NCI-H82 treated with DMSO at 0.1 percent for 48 hours (cell line): ENCODE data around the gene UBXN1.
"Not testable (repeated sequence)": the region's sequence is repeated elsewhere in the genome, so short reads cannot be mapped to it uniquely, and the experiment has no call there.

Experiments used
- DNase-seq: peaks from one replicate; lab custom pipeline; 2025; ENCODE audit not compliant: unreplicated experiment; lab: John Stamatoyannopoulos, UW

UBXN1 gene

DNA sequence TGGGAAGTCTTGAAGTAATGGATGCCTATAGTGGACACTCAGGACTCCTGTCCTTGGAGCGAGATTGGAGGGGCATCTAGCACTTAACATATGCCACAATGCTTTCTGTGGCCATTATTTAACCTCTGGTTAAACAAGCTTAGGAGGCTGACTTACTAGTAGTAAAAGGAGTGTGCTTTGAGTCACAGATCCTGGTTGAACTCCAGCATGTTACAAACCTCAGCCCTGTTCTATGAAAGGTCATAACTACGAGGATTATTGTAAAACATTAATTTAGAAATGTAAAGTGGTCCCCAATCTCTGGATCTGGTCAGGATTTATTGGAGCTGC lies 5.7 kb downstream of the UBXN1 start:
- DNase-seq = no peak

DNA sequence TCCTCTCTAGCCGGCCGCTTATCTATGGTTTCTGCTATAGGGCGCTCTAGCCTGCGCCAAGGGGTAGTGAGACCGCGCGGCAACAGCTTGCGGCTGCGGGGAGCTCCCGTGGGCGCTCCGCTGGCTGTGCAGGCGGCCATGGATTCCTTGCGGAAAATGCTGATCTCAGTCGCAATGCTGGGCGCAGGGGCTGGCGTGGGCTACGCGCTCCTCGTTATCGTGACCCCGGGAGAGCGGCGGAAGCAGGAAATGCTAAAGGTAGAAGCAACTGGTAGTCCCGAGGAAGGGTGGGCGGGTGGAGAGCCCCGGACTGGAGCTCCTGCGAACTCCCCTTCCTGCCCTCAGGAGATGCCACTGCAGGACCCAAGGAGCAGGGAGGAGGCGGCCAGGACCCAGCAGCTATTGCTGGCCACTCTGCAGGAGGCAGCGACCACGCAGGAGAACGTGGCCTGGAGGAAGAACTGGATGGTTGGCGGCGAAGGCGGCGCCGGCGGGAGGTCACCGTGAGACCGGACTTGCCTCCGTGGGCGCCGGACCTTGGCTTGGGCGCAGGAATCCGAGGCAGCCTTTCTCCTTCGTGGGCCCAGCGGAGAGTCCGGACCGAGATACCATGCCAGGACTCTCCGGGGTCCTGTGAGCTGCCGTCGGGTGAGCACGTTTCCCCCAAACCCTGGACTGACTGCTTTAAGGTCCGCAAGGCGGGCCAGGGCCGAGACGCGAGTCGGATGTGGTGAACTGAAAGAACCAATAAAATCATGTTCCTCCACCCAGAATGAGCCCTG lies 7.1 kb downstream of the UBXN1 start, which contains the start of the genes LBHD1 and UQCC3:
Gene LBHD1, minus strand, starts transcription at position 660 of the 782 bp plus-strand sequence. CDS start 2,236 bp downstream, outside the sequence.
Gene UQCC3, plus strand, starts transcription at position 66 of the 782 bp plus-strand sequence. Its CDS starts 73 bp downstream, at position 139.
- DNase-seq = peak; percentile 76

DNA sequence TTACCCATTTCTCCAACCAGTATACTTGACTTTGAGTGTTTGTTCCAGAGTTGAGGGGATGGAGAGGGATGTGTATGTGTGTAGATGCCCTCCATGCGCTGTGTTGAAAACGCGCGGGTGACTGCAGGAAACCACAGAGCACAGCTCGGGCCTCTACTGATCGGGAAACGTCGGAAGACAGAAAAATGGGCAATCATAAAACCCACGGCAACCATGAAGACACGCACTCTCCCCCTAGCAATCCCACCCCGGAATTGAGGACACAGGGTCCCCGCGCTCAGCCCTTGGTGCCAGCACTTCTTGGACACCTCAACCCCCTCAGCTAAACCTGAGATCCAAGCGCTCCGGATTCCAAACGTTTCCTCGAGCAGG lies 7.7 kb downstream of the UBXN1 start:
- no peak for DNase-seq

DNA sequence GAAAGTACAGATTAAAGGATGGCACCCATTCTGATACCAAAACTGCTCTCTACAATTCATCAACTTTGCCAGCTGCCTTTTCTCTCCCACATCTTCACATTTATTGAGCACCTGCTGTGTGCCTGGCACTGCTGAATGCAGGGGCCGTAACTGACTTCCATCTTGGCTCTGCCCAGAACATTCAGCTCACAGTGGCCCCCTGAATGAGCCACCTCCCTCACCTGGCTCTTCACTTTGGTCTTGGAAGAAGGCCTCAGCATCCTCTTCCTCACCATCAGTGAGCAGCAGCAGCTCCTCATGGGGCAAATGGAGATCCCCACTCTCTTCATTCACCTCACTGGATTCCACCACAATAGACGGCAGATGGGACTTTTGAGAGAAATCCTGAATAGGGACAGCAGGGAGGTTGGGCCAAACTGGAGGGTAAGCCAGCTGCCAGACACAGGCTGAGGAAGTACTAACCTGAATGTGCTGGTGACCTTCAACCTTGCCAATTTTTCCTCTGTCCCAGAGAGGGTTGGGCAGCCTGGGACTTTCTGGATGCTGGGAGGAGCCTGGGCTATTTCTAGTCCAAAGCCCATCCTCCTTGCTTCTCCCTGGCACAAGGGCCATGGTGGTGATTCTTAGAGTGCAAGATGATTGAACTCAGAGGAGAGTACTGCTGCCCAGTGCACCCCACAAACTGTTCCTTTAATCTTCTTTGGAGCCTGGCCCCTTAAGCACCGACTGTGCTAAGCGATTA lies 9.3 kb downstream of the UBXN1 start:
- DNase-seq = peak; percentile 62

DNA sequence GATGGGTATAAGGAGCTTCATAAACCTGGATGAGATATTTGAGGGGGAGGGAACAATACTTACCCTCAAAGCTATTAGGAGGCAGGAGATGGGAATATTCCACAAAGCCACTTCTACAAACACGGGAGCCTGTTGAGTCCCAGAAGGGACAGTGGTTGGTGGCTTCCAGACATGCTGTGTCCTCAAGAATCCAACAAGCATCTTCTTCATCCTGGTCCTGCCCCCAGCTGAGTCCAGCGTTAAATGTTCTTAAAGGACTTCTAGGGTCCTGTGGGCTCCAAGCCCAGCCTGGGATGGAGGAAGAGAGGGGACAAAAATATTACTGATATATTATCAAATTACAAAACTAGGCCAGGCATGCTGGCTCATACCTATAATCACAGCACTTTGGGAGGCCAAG lies 11.4 kb downstream of the UBXN1 start:
- DNase-seq = no peak

DNA sequence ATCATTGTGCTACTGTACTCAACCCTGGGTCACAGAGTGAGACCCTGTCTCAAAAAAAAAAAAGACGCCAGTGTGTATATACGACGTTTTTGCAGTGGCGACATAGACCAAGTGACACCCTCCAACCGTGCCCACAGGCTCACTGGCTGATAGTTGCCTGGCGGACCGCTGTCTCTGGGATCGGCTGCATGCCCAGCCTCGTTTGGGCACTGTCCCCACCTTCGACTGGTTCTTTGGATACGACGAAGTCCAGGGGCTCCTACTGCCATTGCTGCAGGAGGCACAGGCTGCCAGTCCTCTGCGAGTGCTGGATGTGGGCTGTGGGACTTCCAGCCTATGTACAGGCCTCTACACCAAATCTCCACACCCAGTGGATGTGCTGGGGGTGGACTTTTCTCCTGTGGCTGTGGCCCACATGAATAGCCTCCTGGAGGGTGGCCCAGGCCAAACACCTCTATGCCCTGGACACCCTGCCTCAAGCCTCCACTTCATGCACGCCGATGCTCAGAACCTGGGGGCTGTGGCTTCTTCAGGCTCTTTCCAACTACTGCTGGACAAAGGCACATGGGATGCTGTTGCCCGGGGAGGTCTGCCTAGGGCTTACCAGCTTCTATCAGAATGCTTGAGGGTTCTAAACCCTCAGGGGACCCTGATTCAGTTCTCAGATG lies 12.5 kb downstream of the UBXN1 start:
- no peak for DNase-seq

DNA sequence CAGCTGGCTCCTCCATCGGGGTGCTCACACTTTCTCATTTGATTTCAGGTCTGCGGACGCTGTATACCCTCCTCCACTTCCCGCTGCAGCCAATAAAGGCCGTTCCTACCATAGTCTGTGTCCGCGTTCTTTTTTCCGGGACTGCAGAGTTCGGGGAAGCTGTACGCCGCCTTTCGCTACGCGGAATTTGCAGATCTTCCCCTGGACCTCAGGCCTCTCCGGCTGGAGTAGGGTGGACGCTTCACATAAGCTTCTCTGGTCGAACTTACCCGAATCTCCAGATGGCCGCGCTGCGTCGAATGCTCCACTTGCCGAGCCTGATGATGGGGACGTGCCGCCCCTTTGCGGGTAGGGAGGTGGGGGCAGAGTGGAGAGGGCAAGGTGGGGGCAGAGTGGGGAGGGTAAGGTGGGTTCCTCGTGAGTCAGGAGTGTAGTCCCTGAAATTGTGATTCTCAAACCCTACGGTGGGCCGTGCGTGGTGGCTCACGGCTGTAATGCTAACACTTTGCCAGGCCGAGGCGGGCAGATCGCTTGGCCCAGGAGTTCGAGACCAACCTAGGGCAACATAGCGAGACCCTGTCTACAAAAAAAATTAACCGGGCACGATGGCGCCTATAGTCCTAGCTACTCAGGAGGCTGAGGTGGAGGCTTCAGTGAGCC lies 13.1 kb downstream of the UBXN1 start:
- DNase-seq = no peak

DNA sequence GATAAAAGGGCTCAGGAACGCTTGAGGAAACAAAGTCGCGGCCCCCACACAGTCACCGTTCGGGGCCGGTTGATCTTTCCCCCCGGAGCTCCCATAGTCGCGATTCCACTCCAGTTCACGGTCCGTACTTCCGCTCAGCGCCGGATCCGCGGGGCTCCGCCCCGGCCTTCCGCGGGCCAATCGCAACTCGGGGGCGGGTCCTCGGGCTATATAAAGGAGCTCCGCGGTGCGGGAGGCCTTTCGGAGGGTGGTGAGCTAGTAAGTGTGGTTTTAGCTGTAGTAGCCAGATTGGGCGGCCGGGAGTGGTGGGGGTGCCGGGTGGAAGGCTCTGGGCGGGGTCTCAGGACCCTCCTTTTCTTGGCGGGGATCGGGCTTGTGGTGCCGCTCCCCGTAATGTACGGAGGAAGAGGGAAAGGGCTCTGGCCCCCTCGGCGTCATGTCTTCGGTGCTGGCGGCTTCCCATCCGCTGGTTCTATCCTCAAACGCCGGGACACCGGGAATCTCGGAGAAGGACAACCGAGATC lies 13.7 kb downstream of the UBXN1 start, which contains the start of the genes C11orf98 and CSKMT:
Gene C11orf98, minus strand, starts transcription at position 136 of the 524 bp plus-strand sequence. Its CDS starts 41 bp downstream, at position 95.
Gene CSKMT, plus strand, starts transcription at position 238 of the 524 bp plus-strand sequence. CDS start 568 bp downstream, outside the sequence.
- DNase-seq = peak; percentile 82

DNA sequence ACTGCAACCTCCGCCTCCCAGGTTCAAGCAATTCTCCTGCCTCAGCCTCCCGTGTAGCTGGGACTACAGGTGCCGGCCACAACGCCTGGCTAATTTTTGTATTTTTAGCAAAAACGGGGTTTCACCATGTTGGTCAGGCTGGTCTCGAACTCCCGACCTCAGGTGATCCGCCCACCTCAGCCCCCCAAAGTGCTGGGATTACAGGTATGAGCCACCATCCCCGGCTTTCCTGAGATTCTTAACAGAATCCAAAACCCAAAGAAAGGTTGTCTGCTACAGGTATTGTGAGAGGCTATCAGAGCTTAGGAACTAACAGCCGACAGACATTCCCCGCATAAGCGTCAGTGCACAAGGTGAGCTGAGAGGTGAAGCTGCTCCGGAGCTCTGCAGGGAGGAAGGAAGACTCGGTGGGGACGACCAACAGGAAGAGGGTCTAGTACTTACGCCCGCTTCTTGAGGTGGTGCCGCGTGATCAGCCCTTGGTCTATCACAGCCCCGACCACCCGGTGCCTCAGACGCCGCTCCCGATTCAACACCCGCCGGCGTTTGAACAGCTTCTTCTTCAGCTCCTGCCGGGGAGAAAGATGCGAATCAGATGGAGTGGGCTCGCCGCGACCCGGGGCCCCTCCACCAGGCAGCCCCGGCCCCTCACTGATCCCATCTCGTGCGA lies 14.3 kb downstream of the UBXN1 start:
- DNase-seq = peak; percentile 32

DNA sequence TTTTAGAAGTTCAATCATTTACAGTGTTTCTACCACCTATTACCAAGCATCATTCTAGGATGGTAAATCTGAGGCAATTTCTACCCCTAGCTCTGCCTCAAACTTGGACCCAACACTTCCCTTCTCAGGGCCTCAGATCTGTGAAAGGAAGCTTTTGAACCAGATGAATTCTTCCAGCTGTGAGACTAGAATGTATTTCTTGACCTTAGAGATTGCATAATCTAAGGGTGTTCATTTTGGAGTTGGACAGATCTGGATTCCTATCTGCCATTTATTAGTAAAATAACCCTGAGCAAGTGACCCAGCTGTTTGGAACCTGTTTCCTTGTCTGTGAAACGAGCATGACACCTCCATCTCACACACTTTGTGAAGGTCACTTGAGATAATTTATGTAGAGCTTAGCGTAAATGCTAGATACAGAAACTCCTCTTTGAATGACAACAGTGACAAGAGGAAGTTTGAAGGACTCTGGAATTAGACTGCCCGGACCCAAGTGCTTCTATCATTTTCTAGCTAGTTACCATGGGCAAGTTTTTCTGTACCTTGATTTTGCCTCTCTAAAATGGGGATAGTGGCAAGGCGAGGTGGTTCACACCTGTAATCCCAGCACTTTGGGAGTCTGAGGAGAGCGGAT lies 22.0 kb downstream of the UBXN1 start:
- DNase-seq = no peak

DNA sequence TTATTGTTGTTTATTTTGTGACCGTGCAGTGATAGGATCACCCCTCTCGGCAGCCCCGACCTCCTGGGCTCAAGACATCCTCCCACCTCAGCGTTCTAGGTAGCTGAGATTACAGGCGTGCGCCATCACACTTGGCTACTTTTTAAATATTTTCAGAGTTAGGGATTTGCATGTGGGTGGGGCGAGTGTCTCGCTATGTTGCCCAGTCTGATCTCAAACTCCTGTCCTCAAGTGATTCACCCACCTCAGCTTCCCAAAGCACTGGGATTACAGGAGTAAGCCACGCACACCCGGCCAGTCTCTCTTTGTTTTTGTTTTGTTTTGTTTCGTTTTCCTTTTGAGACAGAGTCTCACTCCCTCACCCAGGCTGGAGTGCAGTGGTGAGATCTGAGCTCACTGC lies 24.6 kb downstream of the UBXN1 start:
- DNase-seq = no peak

DNA sequence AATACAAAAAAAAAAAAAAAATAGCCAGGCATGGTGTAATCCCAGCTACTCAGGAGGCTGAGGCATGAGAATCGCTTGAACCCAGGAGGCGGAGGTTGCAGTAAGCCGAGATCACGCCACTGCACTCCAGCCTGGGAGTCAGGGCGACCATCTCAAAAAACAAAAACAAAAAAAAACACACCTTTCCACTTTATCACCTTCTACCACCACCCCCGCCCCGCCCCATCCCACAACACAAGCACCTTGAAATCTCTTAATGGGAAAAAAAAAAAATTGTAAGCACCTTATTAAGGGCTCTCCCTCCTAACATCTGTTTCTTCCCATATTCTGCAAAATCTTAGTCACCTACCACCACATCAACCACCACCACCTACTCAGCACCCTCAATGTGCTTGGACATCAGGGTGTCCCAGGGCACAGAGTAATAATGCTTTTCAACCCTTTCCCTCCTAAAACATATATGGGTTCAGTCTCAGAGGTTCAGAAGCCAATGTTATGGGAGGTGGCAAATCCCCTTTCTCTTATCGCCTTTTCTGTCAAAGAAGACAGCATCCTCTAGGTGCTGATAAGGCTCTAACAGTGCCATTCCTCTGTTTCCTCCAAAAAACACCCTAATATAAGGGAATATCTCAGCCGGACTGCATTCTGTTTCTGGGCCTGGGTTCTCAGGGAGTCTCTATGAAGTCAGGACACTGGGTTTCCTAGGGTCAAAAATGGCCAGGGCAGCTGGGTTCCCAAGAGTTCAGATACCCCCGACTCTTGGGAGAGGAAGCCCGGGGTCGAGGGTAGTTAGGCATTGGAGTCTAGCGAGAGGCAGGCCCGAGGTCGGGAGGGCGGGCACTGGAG lies 26.5 kb downstream of the UBXN1 start:
- DNase-seq = no peak

DNA sequence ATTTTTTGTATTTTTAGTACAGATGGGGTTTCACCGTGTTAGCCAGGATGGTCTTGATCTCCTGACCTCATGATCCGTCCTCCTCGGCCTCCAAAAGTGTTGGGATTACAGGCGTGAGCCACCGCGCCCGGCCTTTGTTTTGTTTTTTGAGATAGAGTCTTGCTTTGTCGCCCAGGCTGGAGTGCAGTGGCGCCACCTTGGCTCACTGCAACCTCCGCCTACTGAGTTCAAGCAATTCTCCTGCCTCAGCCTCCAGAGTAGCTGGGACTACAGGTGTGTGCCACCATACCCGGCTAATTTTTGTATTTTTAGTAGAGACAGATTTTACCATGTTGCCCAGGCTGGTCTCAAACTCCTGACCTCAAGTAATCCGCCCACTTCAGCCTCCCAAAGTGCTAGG lies 28.6 kb downstream of the UBXN1 start:
- not testable (repeated sequence) for DNase-seq

DNA sequence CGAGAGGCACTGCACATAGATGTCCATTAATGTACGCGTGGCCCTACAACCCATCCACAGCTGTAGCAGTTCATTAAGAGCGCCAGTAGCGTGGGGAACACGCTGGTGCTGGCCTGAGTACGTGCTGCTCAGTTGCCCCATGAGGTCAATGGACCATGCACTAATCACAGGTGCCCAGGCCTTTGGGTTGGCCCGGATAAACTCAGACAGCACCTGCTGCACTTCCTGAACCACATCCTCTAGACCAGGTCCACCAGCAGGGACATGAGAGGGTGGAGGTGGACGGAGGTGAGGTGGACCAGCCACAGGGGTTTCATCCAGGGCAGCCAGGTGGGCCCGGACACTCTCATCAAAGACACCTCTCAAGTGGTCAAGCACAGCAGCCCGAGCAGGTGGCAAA lies 29.4 kb downstream of the UBXN1 start:
- no peak for DNase-seq

DNA sequence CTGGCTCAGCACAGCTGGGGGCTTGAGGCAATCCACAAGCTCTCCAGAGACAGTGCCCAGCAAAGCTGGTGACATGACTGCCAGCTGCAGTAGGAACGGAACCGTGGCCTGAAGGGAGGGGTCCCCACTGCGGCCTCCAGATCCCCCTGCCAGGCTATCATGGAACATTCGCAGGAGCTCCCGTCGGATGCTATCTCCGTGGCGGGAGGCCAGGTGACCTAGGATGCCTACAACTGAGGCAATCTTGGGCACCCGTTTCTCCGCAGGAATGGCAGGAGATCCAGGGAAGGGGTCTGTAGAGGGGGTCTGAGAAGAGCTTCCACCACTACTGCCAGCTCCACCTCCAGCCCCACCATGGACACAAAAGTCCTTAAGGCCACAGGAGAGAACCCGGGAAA lies 29.9 kb downstream of the UBXN1 start:
- no peak for DNase-seq

DNA sequence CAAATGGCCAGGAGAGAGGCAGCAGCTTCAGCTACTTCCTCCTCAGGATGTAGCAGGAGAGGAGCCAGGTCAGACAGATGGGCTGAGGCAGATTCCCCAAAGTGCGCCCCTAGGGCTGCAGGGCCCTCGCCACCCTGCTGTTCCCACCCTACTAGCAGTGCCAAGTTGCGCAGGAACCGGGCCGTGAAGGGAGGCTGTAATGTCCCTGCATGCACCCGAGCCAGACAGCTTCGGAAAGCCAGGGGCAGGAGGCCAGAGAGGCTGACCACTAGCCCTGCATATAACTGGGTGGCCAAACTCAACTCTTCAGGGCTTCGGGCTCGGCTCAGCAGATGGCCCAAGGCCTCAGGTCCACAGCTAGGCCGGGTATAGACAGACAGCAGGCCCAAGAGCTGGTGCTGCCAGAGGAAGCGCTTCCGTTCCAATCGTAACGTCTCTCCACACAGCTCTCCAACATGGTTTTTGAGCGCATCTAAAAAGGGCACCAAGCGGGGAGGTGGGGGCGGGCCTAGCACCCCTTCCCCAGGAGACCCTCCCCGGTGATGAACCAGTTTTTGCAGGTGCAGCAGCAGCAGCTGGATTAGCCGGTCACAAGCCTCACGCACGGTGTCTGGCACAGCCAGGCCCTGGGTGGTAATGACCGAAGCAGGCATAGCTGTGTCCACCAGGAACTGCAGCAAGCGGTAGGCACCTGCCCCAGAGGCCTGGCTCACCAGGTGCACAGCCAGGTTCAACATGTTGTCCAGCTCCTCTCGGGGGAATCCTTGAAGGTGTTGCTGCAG lies 30.5 kb downstream of the UBXN1 start:
- DNase-seq = no peak

DNA sequence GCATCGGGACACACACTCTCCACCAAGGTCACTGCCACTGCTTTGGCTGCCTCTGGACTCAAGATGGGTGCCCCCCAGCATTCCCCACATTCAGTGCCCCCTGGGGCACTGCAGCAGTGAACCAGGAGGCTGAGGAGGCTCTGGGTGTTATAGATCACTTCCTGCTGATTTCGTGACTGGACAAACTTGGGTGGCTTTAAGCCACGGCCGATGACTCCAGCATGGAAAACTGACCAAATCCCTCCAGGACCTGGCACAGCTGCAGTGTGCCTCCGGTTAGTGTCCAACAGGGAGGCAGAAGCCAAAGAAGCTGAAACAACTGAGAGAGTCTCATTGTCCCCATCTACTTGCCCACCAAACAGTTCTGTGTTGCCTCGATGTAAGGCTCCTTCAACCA lies 31.3 kb downstream of the UBXN1 start:
- DNase-seq = no peak
